Smooth muscle cell (in vitro differentiated cells): Measurements from ENCODE around the gene GGACT. TPM values are rescaled to one million over a fixed set of nuclear protein-coding genes. Genes with fewer than 3 reads are reported as not detected.

Experiments
- DNase-seq: peaks from one replicate; lab custom pipeline; 2025; ENCODE audit not compliant: unreplicated experiment; lab: John Stamatoyannopoulos, UW
- H2AFZ ChIP-seq: fragments of 200-600 bp; sonication (generic); 2 replicates; pipeline ENCODE4 v1.6.0; 2016; ENCODE audit warnings: antibody characterized with exemption, low read depth, mild to moderate bottlenecking
- H3F3A ChIP-seq: fragments of 200-600 bp; sonication (generic); 2 replicates; pipeline ENCODE4 v1.6.0; 2017; ENCODE audit warnings: antibody characterized with exemption, low read depth
- H3K27ac ChIP-seq: fragments of 200-600 bp; sonication (generic); 2 replicates; pipeline ENCODE4 v1.5.1; 2016; ENCODE audit warnings: low read depth, mild to moderate bottlenecking
- H3K27me3 ChIP-seq: fragments of 200-600 bp; sonication (generic); 2 replicates; pipeline ENCODE4 v1.6.1; 2016; ENCODE audit warnings: low read depth, mild to moderate bottlenecking
- H3K36me3 ChIP-seq: fragments of 200-600 bp; sonication (generic); 2 replicates; pipeline ENCODE4 v1.5.1; 2016; ENCODE audit warnings: low read depth
- H3K4me1 ChIP-seq: fragments of 200-600 bp; sonication (generic); 2 replicates; pipeline ENCODE4 v1.5.1; 2016; ENCODE audit warnings: low read depth
- H3K4me2 ChIP-seq: fragments of 200-600 bp; sonication (generic); 2 replicates; pipeline ENCODE4 v1.6.0; 2016; ENCODE audit warnings: mild to moderate bottlenecking
- H3K4me3 ChIP-seq: fragments of 200-600 bp; sonication (generic); 2 replicates; pipeline ENCODE4 v1.5.1; 2016; ENCODE audit warnings: mild to moderate bottlenecking
- H3K79me2 ChIP-seq: fragments of 200-600 bp; sonication (generic); 2 replicates; pipeline ENCODE4 v1.6.0; 2016; ENCODE audit warnings: low read depth, mild to moderate bottlenecking
- H3K9ac ChIP-seq: fragments of 200-600 bp; sonication (generic); 2 replicates; pipeline ENCODE4 v1.6.0; 2016; ENCODE audit warnings: low read depth
- H3K9me3 ChIP-seq: fragments of 200-600 bp; sonication (generic); replicated peaks from 2 replicates; pipeline ENCODE4 v1.5.1; 2016; ENCODE audit warnings: low read depth
- H4K20me1 ChIP-seq: fragments of 200-600 bp; sonication (generic); 2 replicates; pipeline ENCODE4 v1.6.0; 2016; ENCODE audit warnings: low read depth
- WGBS: methylation state at CpG from one replicate; pipeline ENCODE4 v1.1.7; 2016; ENCODE audit warnings: low lambda C conversion rate; 5-methylcytosine and 5-hydroxymethylcytosine counted together
- polyA plus RNA-seq: library from polyadenylated mRNA; unstranded; fragments of >200 nt; fragmentation: Nextera tagmentation; extraction: Ambion mirVana; gene quantifications from 2 replicates; pipeline ENCODE4 v1.2.1, GENCODE V29; 2016
- total RNA-seq: library from RNA; depleted of rRNA; stranded (reverse); fragments of >200 nt; gene quantifications from 2 replicates; pipeline ENCODE4 v1.2.3, GENCODE V29; 2014
- TF ChIP-seq, protein P1 (sequence below): fragments of 200-600 bp; sonication (generic); IDR thresholded peaks from 2 replicates; pipeline ENCODE4 v1.5.1; 2017; ENCODE audit warnings: borderline replicate concordance, mild to moderate bottlenecking, antibody characterized with exemption; ENCODE audit not compliant: insufficient read depth, poor library complexity, severe bottlenecking

GGACT gene
- total and polyA plus RNA-seq, 2 experiments from 2014 or later: 2.5 to 7.1 TPM

DNA sequence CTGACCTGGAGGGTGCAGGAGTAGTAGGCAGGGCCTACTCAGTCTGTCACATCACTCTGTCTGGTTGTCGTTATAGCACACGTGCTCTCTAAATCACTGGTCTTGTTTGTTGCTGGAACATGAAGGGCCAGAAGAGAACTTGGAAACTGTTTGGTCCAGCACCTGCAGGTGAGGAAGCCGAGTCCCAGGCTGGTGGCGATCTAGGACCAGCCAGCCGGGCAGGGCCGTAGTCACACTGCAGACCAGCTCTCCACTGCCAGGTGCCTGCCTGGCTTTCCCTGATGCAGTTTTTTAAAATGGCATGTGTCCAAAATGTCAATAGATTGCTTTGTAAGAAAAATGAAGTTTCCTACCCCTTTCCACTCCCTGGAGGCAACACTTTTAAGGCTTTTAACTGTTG is 53.7 kb downstream of the GGACT start:
- Histone ChIP-seq H3K9ac (no peak overlapping the region), H3F3A (no peaks in the 10 kb centered on the region), H3K4me3 (no peak overlapping the region), H3K27me3 (no peaks in the 10 kb centered on the region), H4K20me1 (no peaks in the 10 kb centered on the region), H3K4me2 (no peak overlapping the region), H3K79me2 (no peaks in the 10 kb centered on the region), H3K4me1 (no peaks in the 10 kb centered on the region), H2AFZ (no peak overlapping the region), H3K27ac (no peak overlapping the region), H3K9me3 (no peaks in the 10 kb centered on the region), H3K36me3 (no peaks in the 10 kb centered on the region)
- no peak for DNase-seq
- WGBS: 94% methylated on average over 6 of the region's 6 CpGs
- TF ChIP-seq, protein P1, sequence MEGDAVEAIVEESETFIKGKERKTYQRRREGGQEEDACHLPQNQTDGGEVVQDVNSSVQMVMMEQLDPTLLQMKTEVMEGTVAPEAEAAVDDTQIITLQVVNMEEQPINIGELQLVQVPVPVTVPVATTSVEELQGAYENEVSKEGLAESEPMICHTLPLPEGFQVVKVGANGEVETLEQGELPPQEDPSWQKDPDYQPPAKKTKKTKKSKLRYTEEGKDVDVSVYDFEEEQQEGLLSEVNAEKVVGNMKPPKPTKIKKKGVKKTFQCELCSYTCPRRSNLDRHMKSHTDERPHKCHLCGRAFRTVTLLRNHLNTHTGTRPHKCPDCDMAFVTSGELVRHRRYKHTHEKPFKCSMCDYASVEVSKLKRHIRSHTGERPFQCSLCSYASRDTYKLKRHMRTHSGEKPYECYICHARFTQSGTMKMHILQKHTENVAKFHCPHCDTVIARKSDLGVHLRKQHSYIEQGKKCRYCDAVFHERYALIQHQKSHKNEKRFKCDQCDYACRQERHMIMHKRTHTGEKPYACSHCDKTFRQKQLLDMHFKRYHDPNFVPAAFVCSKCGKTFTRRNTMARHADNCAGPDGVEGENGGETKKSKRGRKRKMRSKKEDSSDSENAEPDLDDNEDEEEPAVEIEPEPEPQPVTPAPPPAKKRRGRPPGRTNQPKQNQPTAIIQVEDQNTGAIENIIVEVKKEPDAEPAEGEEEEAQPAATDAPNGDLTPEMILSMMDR: no peak

DNA sequence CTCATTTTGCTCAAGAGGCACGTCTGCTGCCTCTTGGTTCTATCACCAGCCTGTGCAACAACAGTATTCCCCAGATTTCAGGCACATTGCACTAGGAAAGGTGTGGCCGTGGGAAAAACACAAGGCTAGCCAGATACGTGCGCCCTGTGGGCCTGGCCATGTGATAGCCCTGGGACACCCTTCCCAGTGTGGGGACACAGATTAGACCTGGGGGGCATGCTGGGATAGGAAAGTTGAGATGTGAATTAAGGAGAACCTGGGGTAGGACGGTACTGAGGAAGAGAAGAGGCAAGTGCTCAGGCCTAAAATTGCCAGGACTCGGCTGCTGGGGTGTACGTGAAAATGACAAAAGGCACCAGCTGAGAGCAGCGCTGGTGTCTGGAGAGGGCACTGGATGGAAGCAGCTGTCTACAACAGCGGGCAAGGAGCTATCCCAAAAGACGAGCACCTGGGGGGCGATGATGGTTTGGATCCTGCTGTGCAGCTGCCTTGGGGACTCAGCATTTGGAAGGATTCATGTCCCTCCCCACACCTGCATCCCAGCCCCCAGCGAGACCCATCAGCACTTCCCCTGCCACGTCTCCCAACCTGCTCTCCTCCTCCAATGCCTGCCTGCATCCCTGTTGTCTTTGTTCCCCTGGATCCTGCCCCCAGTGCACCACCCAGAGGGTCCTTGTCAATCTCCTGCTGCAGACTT is 54.3 kb downstream of the GGACT start:
- DNase-seq: no peak
- H3K9me3 ChIP-seq: no peaks in the 10 kb centered on the region
- no peaks in the 10 kb centered on the region for H4K20me1 ChIP-seq
- H3K36me3 ChIP-seq: no peaks in the 10 kb centered on the region
- no peaks in the 10 kb centered on the region for H3K27me3 ChIP-seq
- no peak overlapping the region for H3K27ac ChIP-seq
- H3K4me1 ChIP-seq: no peaks in the 10 kb centered on the region
- WGBS: 98% methylated on average over 13 of the region's 13 CpGs
- TF ChIP-seq, protein P1: no peak
- no peaks in the 10 kb centered on the region for H3F3A ChIP-seq
- no peak overlapping the region for H3K4me2 ChIP-seq
- no peak overlapping the region for H2AFZ ChIP-seq
- no peak overlapping the region for H3K9ac ChIP-seq
- H3K79me2 ChIP-seq: no peaks in the 10 kb centered on the region
- H3K4me3 ChIP-seq: no peak overlapping the region

GRCh38 chr13:100533588-100534041 is 55.0 kb downstream of the GGACT start:
- TF ChIP-seq, protein P1: no peak

More at GRCh38 chr13:100533588-100534041, 55.0 kb downstream of the GGACT start:
- Histone ChIP-seq H3K4me3 (no peak overlapping the region), H2AFZ (no peak overlapping the region), H3K9ac (no peak overlapping the region), H3K9me3 (no peaks in the 10 kb centered on the region), H3K36me3 (no peaks in the 10 kb centered on the region), H4K20me1 (no peaks in the 10 kb centered on the region), H3K4me1 (no peaks in the 10 kb centered on the region), H3K27me3 (no peaks in the 10 kb centered on the region), H3K27ac (no peak overlapping the region), H3F3A (no peaks in the 10 kb centered on the region), H3K79me2 (no peaks in the 10 kb centered on the region), H3K4me2 (no peak overlapping the region)
- no peak for DNase-seq
- 98% methylated on average over 19 of the region's 19 CpGs for WGBS
